ENCODE data around the gene MPRIP.

- TF ChIP-seq EZH2phosphoT487 (IDR thresholded peaks at IDR 0.05; ENCODE audit: borderline replicate concordance) (no peak), ZFX (IDR thresholded peaks at IDR 0.05) (no peak), RAD21 (IDR thresholded peaks at IDR 0.05; ENCODE audit: low read depth) (no peak), POLR2A (IDR thresholded peaks at IDR 0.05; ENCODE audit: borderline replicate concordance, extremely low read depth, insufficient read depth, insufficient read length) (no peak), CBX3 (IDR thresholded peaks at IDR 0.05; ENCODE audit: low read depth) (no peak), POLR2AphosphoS5 (IDR thresholded peaks at IDR 0.05; ENCODE audit: low read depth, low read length) (no peak), SIN3A (IDR thresholded peaks at IDR 0.05; ENCODE audit: low read depth) (no peak), EZH2 (IDR thresholded peaks at IDR 0.05) (no peak), REST (IDR thresholded peaks at IDR 0.05; ENCODE audit: low read depth) (no peak), YY1 (IDR thresholded peaks at IDR 0.05; ENCODE audit: extremely low read depth, insufficient replicate concordance, low read depth, low read length) (no peak)
- TF ChIP-seq, protein P1, sequence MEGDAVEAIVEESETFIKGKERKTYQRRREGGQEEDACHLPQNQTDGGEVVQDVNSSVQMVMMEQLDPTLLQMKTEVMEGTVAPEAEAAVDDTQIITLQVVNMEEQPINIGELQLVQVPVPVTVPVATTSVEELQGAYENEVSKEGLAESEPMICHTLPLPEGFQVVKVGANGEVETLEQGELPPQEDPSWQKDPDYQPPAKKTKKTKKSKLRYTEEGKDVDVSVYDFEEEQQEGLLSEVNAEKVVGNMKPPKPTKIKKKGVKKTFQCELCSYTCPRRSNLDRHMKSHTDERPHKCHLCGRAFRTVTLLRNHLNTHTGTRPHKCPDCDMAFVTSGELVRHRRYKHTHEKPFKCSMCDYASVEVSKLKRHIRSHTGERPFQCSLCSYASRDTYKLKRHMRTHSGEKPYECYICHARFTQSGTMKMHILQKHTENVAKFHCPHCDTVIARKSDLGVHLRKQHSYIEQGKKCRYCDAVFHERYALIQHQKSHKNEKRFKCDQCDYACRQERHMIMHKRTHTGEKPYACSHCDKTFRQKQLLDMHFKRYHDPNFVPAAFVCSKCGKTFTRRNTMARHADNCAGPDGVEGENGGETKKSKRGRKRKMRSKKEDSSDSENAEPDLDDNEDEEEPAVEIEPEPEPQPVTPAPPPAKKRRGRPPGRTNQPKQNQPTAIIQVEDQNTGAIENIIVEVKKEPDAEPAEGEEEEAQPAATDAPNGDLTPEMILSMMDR (IDR thresholded peaks at IDR 0.05 in 2 of 3, conservative IDR thresholded peaks at IDR 0.05 in 1 of 3; ENCODE audit: borderline replicate concordance in 1 of 3, insufficient read depth in 1 of 3, low read depth in 2 of 3, low read length in 2 of 3): no peak
- TF ChIP-seq, protein P2, sequence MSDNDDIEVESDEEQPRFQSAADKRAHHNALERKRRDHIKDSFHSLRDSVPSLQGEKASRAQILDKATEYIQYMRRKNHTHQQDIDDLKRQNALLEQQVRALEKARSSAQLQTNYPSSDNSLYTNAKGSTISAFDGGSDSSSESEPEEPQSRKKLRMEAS (IDR thresholded peaks at IDR 0.05): no peak
These were observed 63.7 kb downstream of the MPRIP start for GRCh38 chr17:17105976-17106375.
